Activated CD4-positive, CD25-positive, alpha-beta regulatory T cell treated with anti-CD3 and anti-CD28 coated beads, Interleukin-2, amount 50 U/mL, for 72 hours (primary cell): ENCODE data around the gene FGD6.
"Not testable (repeated sequence)": the region's sequence is repeated elsewhere in the genome, so short reads cannot be mapped to it uniquely, and the experiment has no call there.

ENCODE experiments used
- DNase-seq: peaks from one replicate; pipeline ENCODE4 v3.0.0; 2021

Gene FGD6

DNA sequence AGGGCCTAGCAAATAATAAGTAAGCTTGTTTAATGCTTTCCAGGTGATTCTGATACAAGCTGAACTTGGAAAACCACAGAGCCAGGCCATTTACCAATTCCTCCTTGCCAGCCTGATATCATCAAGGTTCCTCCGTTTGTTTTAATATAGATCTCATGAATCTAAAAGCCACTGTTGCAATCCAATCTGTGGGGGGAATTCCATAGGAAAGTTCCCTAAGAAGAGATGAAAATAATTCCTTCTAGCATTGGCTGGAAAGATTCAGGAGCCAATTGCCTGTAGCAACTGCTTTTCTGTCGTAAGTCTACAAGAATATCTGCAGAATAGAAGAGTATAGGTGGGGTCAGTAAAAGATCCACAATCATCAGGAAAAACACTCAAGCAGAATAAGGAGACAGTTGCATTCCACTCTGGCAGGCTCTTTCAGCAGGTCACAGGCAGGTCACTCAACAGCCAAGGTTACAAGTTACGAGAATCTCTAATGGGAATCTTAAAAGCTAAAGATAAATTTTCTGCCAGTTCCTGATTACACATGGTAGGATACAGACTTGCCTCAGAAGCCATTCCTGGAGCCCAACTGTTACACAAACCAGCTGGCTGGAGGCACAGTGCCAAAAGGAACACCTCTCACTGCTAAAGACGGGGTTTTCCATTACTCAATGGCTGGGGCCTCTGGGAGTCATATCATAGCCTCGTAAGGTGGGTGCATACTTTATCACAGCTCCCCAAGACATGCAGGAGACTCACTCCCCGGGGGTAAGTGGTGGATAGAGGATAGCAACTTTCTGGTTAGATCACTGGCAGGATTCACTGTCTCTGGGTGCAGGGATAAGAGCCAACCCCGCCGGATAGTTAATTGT lies 43.6 kb downstream of the FGD6 start:
- no peak for DNase-seq

DNA sequence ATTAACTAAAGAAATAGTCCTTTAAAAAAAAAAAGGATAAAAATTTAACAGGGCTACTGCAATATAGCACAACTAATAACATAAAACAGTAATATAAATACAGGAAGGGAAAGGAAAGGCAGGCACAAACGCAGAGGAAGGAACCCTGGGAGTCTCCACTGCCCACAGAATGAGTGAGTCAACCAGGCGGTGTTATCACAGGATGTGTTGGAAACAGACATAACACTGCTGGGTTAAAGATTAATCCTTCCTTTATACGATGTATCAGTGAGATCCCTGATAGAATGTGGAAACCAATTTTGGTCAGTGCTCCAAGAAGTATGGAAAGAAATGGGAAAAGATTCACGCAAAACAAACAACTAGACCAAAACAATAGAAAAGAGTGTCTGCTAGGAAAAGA lies 47.9 kb downstream of the FGD6 start:
- DNase-seq: no peak

DNA sequence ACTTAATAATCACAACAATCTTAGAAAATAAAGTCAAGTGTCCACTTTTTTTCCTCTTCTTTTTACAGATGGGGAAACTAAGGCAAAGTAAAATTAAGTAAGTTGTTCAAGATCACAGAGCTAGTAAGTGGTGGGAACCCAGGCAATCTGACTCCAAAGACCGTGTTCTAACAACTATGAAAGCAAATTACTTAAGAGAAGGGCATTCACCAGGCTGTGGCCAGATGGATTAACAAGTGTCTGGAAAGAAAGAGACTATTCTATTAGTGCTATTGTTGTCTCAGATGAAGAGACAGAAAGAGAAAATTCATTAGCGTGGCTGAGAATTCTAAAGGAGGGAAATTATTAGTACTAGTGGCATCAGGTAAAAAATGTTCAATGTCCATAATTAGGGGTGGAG lies 48.5 kb downstream of the FGD6 start:
- DNase-seq: no peak

- no peak for DNase-seq
Observed at GRCh38 chr12:95164656-95165055, 52.6 kb downstream of the FGD6 start.

- DNase-seq: no peak
Observed at GRCh38 chr12:95158919-95159318, 58.3 kb downstream of the FGD6 start.

DNA sequence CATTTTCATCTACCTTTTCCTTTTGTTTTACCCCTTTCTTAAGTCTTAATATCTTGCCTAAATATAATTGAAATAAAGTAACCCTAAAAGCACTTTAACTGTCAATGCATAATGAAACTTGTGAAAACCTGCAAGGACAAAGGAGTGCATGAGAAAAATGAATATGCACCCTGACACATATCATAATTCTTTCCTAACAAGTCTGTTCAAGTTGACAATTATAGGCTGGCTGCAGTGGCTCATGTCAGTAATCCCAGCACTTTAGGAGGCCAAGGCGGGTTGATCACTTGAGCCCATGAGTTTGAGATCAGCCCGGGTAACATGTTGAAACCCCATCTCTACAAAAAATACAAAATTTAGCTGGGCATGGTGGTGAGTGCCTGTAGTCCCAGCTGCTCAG lies 65.4 kb downstream of the FGD6 start:
- no peak for DNase-seq

GRCh38 chr12:95151406-95151805 lies 65.9 kb downstream of the FGD6 start:
- no peak for DNase-seq

- DNase-seq: no peak
Observed at GRCh38 chr12:95150501-95150900, 66.8 kb downstream of the FGD6 start.

GRCh38 chr12:95147866-95148265 lies 69.4 kb downstream of the FGD6 start:
- no peak for DNase-seq

- no peak for DNase-seq
Observed at GRCh38 chr12:95146769-95147168, 70.5 kb downstream of the FGD6 start.

DNA sequence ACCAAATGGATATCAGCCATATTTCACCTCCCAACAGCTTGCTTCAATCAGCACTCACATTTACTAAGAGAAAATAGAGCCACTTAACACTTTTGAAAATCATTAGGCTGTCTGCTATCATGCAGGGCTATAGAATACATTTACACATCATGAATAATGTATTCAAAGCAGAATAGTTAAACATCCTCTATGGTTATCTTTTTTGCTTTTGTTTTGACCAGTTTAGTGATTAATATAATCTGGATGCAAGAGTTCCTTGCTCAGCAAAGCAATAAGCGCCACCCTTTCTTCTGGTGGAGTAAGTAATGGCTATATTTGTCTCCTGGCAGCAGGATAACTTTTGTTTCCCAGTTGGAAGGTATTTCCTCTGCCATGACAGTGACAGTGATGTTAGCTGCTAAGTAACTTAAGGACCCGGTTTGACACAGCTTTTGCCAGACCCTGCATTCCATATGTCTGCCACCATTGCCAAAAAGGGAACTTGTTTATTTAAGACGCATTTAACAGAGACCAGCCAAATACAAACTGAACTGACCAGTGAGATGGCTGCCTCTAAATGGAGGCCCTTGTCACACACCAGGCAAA lies 73.6 kb downstream of the FGD6 start:
- DNase-seq: no peak

DNA sequence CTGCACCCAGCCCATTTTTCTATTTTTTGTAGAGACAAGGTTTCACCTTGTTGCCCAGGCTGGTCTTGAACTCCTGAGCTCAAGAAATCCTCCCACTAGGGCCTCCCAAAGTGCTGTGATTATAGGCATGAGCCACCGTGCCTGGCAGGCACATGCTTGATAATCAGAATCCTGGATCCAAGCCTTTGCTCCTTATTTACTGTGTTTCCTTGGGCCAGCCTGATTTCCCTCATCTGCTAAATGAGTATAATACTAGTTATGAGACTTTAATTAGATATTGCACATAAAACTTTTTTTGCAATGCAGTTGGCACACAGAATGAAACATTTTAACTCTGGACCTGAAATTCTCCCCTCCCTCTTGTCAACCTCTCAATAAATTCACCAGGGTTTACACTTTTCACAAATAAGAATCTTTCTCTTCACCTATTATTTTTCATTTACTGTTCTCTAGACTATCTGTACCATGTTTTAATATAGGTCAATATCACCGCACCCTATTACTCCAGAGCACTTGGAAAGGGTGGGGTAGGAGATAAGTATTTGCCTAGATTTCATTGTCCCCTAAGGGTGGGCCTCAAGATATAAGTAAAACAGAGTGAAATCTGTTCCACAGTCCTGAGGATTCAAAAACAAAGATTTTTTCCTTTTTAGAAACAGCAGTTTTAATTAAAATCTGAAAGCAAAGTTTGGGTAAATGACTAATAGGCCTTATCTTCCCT lies 74.7 kb downstream of the FGD6 start:
- DNase-seq: no peak

- no peak for DNase-seq
Observed at GRCh38 chr12:95141310-95141709, 76.0 kb downstream of the FGD6 start.

DNA sequence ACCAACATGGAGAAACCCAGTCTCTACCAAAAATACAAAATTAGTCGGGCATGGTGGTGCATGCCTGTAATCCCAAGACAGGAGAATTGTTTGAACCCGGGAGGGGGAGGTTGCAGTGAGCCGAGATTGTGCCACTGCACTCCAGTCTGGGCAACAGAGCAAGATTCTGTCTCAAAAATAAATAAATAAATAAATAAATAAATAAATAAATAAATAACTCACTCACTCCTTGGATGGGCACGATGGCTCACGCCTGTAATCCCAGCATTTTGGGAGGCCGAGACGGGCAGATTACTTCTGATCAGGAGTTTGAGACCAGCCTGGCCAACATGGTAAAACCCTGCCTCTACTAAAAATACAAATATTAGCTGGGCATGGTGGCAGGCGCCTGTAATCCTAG lies 79.2 kb downstream of the FGD6 start:
- not testable (repeated sequence) for DNase-seq

DNA sequence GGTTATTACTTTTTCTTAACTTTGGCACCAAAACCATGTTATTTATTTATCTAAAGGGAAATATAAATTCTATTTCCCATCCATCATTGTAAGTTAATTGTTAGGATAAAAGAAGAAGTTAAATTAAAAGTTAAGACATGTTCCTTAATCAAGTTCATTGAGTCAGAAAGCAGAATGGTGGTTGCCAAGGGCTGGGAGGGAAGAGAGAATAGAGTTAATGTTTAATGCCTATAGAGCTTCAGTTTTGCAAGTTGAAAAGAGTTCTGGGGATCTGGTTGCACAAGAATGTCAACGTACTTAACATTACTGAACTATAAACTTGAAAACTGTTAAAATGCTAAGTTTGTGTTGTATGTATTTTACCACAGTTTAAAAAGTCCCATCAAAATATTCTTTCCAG lies 80.7 kb downstream of the FGD6 start:
- no peak for DNase-seq

- no peak for DNase-seq
Observed at GRCh38 chr12:95134085-95134484, 83.2 kb downstream of the FGD6 start.

- no peak for DNase-seq
Observed at GRCh38 chr12:95131589-95132340, 85.5 kb downstream of the FGD6 start.

DNA sequence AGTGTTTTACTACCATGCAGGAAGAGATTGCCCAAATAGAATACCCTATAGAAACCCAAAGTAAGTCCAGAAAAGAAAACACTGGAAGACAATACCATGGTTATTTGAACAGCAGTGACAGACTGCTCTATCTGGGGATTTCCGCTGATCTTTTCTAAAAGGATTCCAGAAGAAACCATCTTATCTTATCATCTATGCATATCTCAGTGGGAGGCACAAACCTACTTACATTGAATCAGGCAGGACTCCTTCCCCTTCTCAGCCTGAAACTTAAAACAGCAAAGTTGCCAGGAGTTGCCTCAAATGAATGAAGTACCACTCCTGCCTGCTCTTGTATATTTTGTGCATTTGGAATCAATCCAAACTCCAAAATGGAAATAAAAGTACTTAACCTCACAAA lies 87.2 kb downstream of the FGD6 start:
- no peak for DNase-seq

- no peak for DNase-seq
Observed at GRCh38 chr12:95129115-95129514, 88.2 kb downstream of the FGD6 start.

DNA sequence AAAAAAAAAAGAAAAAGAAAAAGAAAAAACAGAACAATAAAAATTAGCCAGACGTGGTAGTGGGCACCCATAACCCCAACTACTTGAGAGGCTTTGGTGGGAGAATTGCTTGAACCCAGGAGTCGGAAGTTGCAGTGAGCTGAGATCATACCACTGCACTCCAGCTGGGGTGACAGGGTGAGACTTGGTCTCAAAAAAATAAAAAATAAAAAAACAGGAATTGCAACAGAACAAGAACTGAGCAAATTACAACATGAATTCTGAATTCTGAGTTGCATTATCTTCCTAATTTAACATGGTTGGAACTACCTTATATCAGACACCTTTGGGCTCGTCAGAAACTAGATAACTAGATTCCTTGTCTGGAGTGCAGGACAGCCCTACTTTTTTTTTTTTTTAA lies 90.5 kb downstream of the FGD6 start:
- DNase-seq: no peak

- no peak for DNase-seq
Observed at GRCh38 chr12:95126076-95126475, 91.2 kb downstream of the FGD6 start.

GRCh38 chr12:95124106-95124505 lies 93.2 kb downstream of the FGD6 start:
- DNase-seq: no peak

DNA sequence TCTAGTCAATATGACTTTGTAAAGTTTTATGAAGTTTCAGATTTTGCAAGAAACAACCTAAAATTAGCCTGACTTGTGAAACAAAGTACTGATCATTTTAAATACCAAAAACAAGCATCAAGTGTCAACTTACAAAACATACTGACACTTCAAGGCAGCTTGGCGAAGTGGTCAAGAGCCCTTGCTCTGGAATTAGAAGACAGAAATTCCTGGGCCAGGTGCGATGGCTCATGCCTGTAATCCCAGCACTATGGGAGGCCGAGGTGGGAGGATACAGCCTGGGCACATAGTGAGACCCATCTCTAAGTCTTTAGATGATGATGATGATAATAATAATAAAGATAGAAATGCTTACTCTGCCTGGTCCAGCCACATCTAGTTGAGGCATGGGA lies 98.5 kb downstream of the FGD6 start:
- DNase-seq: no peak
